Hematopoietic multipotent progenitor cell treated with erythropoietin and hydrocortisone succinate and interleukin-3 and kit ligand, for 6 days (in vitro differentiated cells): ENCODE measurements around the gene SHBG.
"Not testable (repeated sequence)": the region's sequence is repeated elsewhere in the genome, so short reads cannot be mapped to it uniquely, and the experiment has no call there.

Source experiments
- DNase-seq: peaks from one replicate; pipeline ENCODE4 v3.0.0-alpha.2; 2015

SHBG gene, protein sequence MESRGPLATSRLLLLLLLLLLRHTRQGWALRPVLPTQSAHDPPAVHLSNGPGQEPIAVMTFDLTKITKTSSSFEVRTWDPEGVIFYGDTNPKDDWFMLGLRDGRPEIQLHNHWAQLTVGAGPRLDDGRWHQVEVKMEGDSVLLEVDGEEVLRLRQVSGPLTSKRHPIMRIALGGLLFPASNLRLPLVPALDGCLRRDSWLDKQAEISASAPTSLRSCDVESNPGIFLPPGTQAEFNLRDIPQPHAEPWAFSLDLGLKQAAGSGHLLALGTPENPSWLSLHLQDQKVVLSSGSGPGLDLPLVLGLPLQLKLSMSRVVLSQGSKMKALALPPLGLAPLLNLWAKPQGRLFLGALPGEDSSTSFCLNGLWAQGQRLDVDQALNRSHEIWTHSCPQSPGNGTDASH

GRCh38 chr17:7629939-7630571 lies at the start of gene SHBG:
TSS of gene SHBG (plus strand) at chr17:7630135. CDS start at chr17:7630173, 38 bp downstream.
- DNase-seq = no peak

- DNase-seq = peak; percentile 78
Measured at GRCh38 chr17:7580604-7581575, 49.0 kb upstream of the SHBG start.

DNA sequence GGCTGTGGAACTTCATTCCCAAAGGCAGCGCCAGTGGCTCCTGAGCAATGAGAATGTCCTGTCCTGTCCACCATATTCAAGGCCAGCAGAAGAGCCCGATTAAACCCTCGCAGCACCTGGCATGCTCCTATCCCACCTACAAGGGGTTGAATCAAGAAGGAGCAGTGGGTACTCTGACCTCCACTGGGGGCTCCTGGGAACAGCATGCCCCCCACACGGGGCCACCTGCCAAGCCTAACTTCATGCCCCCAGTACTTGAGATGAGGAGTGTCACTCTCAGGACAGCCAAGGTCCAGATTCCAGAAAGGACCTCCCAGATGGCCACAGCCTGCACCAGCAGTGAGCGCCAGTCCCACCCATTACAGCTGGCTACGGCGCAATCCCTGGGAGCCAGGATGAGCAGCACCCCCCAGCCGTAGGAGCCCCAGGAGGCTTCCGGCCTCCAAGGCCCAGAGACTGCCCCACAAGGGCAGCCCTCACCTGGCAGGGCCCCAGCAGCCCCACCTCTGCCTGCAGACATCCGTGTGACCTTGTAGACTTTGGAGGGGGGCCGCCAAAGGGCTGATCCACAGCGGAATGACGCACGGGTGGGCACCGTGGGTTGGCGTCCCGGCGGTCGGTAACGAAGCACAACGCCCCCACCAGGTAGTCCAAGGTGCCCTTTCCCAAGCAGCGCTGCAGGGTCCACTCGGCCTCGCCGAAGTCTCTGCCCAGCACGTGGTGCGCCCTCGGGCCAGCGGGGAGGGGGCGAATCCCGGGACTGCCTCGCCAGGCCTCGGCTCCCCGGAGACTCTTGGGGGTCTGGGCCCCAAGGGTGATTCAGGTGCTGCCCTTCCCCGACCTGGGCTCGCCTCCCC lies 47.3 kb upstream of the SHBG start:
- no peak for DNase-seq

DNA sequence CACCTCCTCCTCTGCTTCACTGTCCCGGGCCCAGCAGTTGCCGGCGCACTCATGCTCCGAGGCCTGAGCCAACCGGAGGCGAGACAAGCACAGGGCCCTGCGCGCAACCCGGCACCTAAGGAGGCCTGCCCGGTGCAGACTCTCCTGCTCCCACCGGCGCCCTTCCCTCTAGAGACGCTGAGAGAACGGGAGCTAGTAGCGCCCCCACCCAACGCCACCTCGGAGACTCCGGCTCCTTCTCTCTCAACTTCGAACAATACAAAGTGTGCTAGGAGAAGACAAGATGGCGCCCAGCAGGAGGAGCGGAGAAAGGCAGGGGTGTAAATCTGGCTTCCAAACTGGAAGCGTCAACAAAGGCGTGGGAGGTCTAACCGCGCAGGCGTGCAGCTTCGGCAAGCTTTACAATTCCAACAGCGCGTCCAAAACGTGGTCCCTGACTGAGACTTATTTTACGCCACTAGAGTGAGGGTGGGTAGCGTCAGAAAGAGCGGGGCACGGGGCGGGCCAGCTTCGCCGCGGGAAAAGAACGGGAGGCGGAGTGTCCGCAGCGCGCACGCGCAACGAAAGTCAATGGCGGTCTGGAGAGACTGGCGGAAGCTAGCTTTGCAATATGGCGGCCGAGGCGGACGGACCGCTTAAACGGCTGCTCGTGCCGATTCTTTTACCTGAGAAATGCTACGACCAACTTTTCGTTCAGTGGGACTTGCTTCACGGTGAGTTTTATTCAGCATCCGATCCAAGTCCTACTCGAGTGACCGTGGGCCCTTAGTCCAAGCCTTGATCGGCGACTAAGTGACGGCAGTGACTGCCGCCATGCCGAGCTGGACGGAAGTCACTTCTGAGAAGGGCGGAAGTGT lies 46.5 kb upstream of the SHBG start, which contains the start of gene MPDU1:
Gene MPDU1 (plus strand): TSS at position 600 of the 857 bp plus-strand sequence. CDS start 11 bp downstream, at position 611.
- DNase-seq = peak; percentile 98

DNA sequence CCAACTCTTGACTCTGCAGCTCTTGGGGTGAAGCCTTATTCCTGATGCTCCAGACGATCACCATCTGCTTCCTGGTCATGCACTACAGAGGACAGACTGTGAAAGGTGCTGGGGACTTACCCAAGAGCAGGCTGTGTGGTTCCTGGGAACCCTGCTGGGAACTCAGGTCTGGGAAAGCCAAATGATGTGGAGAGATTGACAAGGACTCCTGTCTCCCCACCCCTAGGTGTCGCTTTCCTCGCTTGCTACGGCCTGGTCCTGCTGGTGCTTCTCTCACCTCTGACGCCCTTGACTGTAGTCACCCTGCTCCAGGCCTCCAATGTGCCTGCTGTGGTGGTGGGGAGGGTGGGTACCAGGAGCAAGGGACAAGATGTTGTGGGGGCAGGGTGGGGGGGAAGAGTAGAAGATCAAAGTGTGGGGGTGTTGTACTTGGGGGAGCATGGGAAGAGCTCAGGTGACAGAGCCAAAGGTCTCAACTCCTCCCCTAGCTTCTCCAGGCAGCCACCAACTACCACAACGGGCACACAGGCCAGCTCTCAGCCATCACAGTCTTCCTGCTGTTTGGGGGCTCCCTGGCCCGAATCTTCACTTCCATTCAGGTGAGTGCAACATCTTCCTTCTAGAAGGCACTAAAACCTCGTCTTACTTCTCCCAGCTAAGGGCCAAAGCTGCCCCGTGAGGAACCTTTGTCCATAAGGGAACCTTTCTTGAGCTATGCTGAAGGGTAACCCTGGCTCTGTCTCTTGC lies 43.1 kb upstream of the SHBG start:
- DNase-seq = peak; percentile 56

DNA sequence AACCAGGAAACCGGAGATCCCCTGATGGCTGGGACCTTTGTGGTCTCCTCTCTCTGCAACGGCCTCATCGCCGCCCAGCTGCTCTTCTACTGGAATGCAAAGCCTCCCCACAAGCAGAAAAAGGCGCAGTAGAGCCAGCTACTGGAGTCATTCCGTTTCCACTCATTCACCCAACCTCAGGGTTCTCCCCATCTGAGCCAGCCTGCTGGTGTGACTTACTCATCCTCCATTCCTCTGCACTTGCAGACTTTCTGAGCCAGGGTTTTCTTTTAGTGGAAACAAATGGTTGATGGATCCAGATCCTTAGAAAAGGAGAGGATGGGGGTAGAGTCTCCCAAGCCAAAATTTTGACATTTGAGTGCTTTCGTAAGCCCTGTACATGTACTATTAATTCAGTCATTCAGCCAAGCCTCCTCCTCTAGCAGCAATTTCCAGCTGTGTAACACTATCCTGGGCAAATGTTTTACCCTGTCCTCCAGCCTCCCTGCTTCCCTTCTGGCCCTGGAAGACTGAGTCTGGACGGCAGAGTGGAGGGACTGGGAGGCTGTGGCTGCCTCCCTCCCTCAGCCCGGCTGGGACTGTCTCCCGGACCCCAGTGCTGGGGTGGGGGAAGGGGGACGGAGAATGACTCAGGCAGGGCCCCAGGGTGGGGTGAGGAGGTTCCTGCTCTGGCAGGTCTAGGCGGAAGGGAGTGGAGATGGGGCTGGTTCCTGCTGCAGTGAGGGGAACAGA lies 42.3 kb upstream of the SHBG start:
- peak; percentile 61 for DNase-seq

- no peak for DNase-seq
Measured at GRCh38 chr17:7588553-7589203, 41.3 kb upstream of the SHBG start.

GRCh38 chr17:7589204-7589868 lies 40.6 kb upstream of the SHBG start:
- peak; percentile 91 for DNase-seq

DNA sequence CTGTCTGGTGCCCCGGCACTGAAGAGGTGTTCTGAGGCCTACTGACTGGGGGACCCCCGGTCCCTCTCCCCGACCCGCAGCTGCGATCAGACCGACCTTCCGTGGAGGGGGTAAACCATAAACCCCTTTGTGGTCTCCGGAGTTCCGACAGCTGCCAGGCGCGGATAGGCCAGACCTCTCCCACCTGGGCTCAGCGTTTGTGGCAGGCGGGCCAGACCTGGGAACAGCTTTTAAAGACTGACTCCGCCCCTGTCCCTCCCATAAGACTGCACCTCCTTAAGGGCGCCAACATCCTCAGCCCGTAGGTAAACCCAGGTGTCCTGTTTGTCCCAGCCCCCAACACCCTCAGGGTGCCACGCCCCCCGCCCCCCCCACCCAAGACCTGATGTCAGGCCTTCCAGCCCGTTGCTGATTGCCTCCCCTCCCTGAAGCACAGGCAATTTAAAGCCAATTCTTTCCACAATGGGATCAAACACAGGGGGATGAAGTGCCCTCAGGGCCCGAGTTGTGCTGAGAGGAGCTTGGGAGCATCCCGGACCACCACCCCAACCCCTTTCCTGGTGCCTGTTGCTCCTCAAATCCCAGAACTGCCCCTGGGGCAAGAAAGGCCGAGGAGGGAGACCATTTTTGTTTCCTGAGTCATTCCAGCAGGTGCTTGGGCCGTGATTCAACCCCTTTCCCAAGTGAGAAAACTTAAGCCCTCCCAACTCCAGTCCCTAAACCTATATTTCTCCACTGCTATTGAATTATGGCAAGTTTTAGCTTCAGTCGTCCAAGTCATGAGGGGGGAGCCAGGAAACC lies 39.8 kb upstream of the SHBG start, which contains the start of gene SOX15:
Gene SOX15 (minus strand): TSS at position 204 of the 801 bp plus-strand sequence. CDS start 418 bp downstream, outside the sequence.
- DNase-seq = no peak

GRCh38 chr17:7590743-7591142 lies 39.2 kb upstream of the SHBG start:
- peak; percentile 36 for DNase-seq

DNA sequence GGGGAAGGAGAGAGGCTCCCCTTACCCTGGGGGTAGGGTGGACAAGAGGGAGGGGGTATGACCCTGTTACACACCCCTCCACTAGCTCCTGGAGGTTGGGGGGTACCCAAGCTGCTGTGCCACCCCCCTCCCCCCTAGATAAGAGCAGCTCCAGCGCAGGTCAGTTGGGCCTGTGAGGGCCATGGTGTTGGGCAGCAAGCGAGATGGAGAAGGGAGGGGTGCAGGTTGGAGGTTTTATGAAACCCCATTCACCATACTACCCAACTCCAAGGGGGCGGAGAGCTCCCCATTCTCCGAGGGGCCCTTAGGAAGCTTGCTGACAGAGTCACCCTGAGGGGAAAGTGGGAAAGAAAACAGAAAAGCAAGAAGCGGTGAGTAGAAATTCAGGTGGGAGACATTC lies 38.3 kb upstream of the SHBG start:
- DNase-seq = no peak

DNA sequence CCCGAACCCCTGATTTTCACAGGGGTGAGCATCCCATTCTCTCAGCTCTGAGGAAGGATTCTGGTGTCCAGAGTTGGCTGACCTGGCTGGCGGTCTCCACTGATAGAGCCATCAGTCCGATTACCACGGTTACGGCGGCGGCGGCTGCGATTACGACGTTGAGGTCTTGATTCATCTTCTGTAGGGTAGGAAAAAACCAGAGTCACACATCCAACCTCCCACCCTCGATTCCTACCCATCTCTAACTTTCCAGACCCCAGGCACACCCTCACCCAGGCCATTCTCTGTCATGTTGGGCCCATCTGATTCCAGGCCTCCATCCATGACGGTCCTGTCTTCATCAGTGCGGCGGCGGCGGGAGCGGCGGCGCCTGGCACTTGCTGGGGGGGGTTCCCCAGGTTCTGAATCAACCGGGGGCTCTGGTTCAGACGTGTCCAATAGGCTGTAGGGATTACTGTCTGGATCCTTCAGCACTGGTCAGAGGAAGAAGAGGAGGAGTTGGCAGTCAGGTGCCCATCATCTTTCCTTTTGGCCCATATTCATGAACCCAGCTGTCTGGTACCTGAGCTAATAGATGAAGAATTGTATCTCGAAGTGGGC lies 37.4 kb upstream of the SHBG start:
- DNase-seq = no peak

DNA sequence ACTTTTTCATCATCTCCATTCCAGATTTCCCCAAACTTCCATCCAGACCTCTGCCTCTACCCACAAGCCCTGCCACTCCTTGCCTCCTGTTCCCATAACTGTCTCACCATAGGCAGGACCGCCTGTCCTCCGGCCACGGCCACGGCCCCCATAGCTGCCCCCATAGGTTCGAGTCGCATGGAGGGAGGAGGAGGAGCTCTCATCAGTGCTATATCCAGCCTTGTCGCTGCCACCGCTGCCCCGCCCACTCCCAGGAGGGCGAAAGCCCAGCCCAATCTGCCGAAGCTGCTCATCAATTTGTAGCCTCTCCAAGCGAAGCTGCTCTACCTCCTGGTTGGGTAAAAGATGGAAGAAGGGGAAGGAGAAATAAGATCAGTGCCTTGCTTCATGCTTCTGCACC lies 36.6 kb upstream of the SHBG start:
- DNase-seq = no peak

- not testable (repeated sequence) for DNase-seq
Measured at GRCh38 chr17:7597561-7597960, 32.4 kb upstream of the SHBG start.

DNA sequence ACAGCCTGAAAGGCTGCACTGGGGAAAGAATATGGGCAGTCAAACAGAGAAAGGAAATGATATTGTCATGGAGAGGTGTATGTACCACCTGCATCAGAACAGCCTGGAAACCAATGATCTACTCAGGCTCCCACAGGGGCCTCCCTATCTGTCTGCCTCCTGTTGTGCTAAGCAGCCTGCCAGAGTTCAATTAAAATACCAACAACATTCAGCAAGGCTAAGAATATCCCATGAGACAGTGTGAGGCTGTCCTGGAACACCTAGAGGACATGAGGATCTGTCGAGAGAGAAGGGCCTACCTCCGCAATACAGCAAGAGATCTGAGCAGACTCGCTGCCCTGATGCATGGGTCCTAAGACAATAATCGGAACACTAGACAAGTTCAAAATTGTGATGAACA lies 23.7 kb upstream of the SHBG start:
- DNase-seq = no peak

GRCh38 chr17:7610641-7611040 lies 19.3 kb upstream of the SHBG start:
- no peak for DNase-seq
